Activated T-cell treated with anti-CD3 and anti-CD28 coated beads, Interleukin-2, amount 50 U/mL, for 72 hours (primary cell): ENCODE results near the gene MAGI1. TPM values are rescaled to one million over a fixed set of nuclear protein-coding genes. Genes with fewer than 3 reads are reported as not detected.

Experiments
- ATAC-seq, 2 donors: fragments of 150-1000 bp; cut with Tn5 transposase; replicated peaks in 1 of 2; 2 replicates each; pipeline ENCODE4 v1.10.0; 2021; ENCODE audit warnings: moderate library complexity in 2 of 2, mild to moderate bottlenecking in 1 of 2
- DNase-seq, 2 donors: peaks; one replicate each; pipeline ENCODE4 v3.0.0; 2021 to 2022; ENCODE audit warnings: mixed read lengths in 1 of 2
- H3K27ac Mint-ChIP-seq: one replicate; pipeline ENCODE4 v1.8.0; 2022; ENCODE audit warnings: mild to moderate bottlenecking, moderate library complexity, mixed read lengths
- H3K27me3 Mint-ChIP-seq: one replicate; pipeline ENCODE4 v1.8.0; 2022; ENCODE audit warnings: low read depth, mixed read lengths
- H3K36me3 Mint-ChIP-seq, 2 donors: one replicate each; pipeline ENCODE4 v1.8.0; 2022; ENCODE audit warnings: mixed read lengths in 2 of 2, mild to moderate bottlenecking in 1 of 2; ENCODE audit not compliant: insufficient read depth in 2 of 2
- H3K4me1 Mint-ChIP-seq: one replicate; pipeline ENCODE4 v1.8.0; 2022; ENCODE audit warnings: low read depth, mixed read lengths
- H3K4me3 Mint-ChIP-seq, 2 donors: one replicate each; pipeline ENCODE4 v1.8.0; 2022; ENCODE audit warnings: mild to moderate bottlenecking in 2 of 2, mixed read lengths in 2 of 2, moderate library complexity in 2 of 2
- H3K9me3 Mint-ChIP-seq, 2 donors: one replicate each; pipeline ENCODE4 v1.8.0; 2022; ENCODE audit warnings: mixed read lengths in 2 of 2
- total RNA-seq, 2 donors: library from RNA; stranded (reverse); gene quantifications; one replicate each; pipeline ENCODE4 v1.2.3, GENCODE V29; 2022

MAGI1 gene
- total RNA-seq, 2 donors from 2014 or later, result 0.41 to 0.67 TPM

- Mint-ChIP-seq H3K27ac (no peak overlapping the region), H3K36me3 (no peaks in the 10 kb centered on the region), H3K4me1 (no peaks in the 10 kb centered on the region), H3K9me3 (peaks cover 0 to 2% of the 10 kb centered on the region in 2 donors), H3K4me3 (no peak overlapping the region), H3K27me3 (peaks cover 2% of the 10 kb centered on the region)
- DNase-seq, result no peak
- ATAC-seq, result no peak
These were observed 43.7 kb downstream of the MAGI1 start for GRCh38 chr3:65995030-65995429.

GRCh38 chr3:65993134-65993900, 45.4 kb downstream of the MAGI1 start:
- peaks cover 0 to 2% of the 10 kb centered on the region in 2 donors for H3K9me3 Mint-ChIP-seq
- DNase-seq (no peak), ATAC-seq (peak; percentile 41 to 52)
- H3K27me3 Mint-ChIP-seq, result peaks cover 7% of the 10 kb centered on the region
- H3K27ac Mint-ChIP-seq, result no peak overlapping the region
- no peaks in the 10 kb centered on the region for H3K4me1 Mint-ChIP-seq
- H3K36me3 Mint-ChIP-seq, result no peaks in the 10 kb centered on the region
- no peak overlapping the region for H3K4me3 Mint-ChIP-seq

DNA sequence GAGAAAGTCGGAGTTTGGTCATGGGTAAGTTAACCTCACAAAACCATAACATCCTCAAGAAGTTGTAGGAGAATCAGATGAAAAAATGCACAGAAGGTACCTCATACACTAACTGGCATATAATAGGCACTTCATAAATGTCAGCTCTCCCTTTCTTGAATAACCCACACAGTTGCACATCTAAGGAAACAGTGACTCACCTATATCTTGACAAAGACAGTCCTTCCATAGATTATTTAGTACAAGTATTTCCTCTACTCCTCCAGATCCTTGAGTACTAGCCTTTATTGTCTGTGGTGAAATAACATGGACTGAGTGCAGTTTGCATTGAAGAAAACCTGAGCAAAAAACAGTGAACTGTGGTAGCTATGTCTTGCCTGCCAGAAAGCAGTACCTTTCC, 46.6 kb downstream of the MAGI1 start:
- no peaks in the 10 kb centered on the region for H3K4me1 Mint-ChIP-seq
- no peak overlapping the region for H3K4me3 Mint-ChIP-seq
- ATAC-seq, result no peak
- H3K27ac Mint-ChIP-seq, result no peak overlapping the region
- H3K27me3 Mint-ChIP-seq, result peaks cover 7% of the 10 kb centered on the region
- no peak for DNase-seq
- H3K9me3 Mint-ChIP-seq, result peaks cover 0 to 2% of the 10 kb centered on the region in 2 donors
- no peaks in the 10 kb centered on the region for H3K36me3 Mint-ChIP-seq

GRCh38 chr3:65988411-65989180, 50.1 kb downstream of the MAGI1 start:
- Mint-ChIP-seq H3K9me3 (no peaks in the 10 kb centered on the region), H3K36me3 (no peaks in the 10 kb centered on the region), H3K4me1 (no peaks in the 10 kb centered on the region), H3K27ac (no peak overlapping the region), H3K4me3 (no peak overlapping the region), H3K27me3 (peaks cover 7% of the 10 kb centered on the region)
- no peak for DNase-seq
- no peak for ATAC-seq

- no peak overlapping the region for H3K4me3 Mint-ChIP-seq
- ATAC-seq (no peak), DNase-seq (no peak)
- no peaks in the 10 kb centered on the region for H3K4me1 Mint-ChIP-seq
- no peaks in the 10 kb centered on the region for H3K9me3 Mint-ChIP-seq
- no peaks in the 10 kb centered on the region for H3K36me3 Mint-ChIP-seq
- H3K27me3 Mint-ChIP-seq, result peaks cover 7% of the 10 kb centered on the region
- no peak overlapping the region for H3K27ac Mint-ChIP-seq
These were observed 52.4 kb downstream of the MAGI1 start for GRCh38 chr3:65986285-65986684.

- H3K36me3 Mint-ChIP-seq, result no peaks in the 10 kb centered on the region
These were observed 53.7 kb downstream of the MAGI1 start for GRCh38 chr3:65984975-65985374.

DNA sequence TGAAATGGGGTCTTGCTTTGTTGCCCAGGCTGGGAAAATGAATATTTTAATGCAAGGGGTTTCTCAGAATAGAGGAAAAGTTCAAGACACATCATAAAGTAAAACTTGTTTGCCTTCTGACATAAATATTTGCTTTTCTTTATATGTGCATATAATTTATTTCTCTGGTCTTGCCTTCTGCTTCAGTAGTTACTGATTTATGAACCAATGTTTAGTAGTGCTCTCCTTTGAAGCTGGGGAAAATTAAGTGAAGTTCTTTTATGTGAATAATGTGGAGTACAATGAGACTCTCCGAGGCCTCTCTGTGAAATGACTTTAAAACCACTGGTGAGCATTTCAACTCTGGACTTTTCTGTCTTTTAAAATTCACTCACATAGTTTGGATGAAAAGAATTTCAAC, 55.6 kb downstream of the MAGI1 start:
- no peaks in the 10 kb centered on the region for H3K9me3 Mint-ChIP-seq
- ATAC-seq (no peak), DNase-seq (no peak)
- no peaks in the 10 kb centered on the region for H3K27me3 Mint-ChIP-seq
- H3K27ac Mint-ChIP-seq, result no peak overlapping the region
- H3K4me3 Mint-ChIP-seq, result no peak overlapping the region
- H3K4me1 Mint-ChIP-seq, result no peaks in the 10 kb centered on the region
- no peaks in the 10 kb centered on the region for H3K36me3 Mint-ChIP-seq

More at GRCh38 chr3:65984975-65985374, 53.7 kb downstream of the MAGI1 start:
- Mint-ChIP-seq H3K9me3 (no peaks in the 10 kb centered on the region), H3K4me1 (no peaks in the 10 kb centered on the region), H3K27ac (no peak overlapping the region), H3K4me3 (no peak overlapping the region), H3K27me3 (peaks cover 4% of the 10 kb centered on the region)
- DNase-seq, result no peak
- no peak for ATAC-seq

DNA sequence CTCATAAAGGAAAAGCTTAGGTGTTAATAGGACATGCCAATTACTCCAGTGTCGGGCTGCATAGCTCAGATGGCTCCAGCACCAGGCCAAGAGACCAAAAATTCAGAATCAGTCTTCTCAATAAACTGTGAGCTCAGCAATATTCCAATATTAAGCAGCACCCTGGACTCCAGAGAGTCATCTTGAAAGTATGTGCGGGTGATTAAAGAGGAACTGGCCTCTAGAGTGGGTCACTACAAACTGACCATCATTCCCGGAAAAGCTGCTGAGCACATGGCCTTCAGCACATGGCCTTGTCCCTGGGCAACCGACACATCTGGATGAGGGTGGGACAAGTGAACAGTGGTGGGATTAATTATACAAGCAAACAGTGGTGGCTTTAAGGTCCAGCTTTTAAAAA, 59.0 kb downstream of the MAGI1 start:
- no peaks in the 10 kb centered on the region for H3K4me1 Mint-ChIP-seq
- no peak for DNase-seq
- H3K27ac Mint-ChIP-seq, result no peak overlapping the region
- H3K9me3 Mint-ChIP-seq, result peaks cover 0 to under 1% of the 10 kb centered on the region in 2 donors
- peaks cover 2% of the 10 kb centered on the region for H3K27me3 Mint-ChIP-seq
- H3K36me3 Mint-ChIP-seq, result no peaks in the 10 kb centered on the region
- no peak overlapping the region for H3K4me3 Mint-ChIP-seq
- ATAC-seq, result no peak

- Mint-ChIP-seq H3K27me3 (peaks cover 6% of the 10 kb centered on the region), H3K4me3 (no peak overlapping the region), H3K36me3 (no peaks in the 10 kb centered on the region), H3K4me1 (no peaks in the 10 kb centered on the region), H3K9me3 (peaks cover 0 to 4% of the 10 kb centered on the region in 2 donors), H3K27ac (no peak overlapping the region)
- DNase-seq (no peak), ATAC-seq (no peak)
These were observed 59.6 kb downstream of the MAGI1 start for GRCh38 chr3:65979162-65979561.

- peaks cover 6% of the 10 kb centered on the region for H3K27me3 Mint-ChIP-seq
These were observed 60.6 kb downstream of the MAGI1 start for GRCh38 chr3:65978116-65978515.

DNA sequence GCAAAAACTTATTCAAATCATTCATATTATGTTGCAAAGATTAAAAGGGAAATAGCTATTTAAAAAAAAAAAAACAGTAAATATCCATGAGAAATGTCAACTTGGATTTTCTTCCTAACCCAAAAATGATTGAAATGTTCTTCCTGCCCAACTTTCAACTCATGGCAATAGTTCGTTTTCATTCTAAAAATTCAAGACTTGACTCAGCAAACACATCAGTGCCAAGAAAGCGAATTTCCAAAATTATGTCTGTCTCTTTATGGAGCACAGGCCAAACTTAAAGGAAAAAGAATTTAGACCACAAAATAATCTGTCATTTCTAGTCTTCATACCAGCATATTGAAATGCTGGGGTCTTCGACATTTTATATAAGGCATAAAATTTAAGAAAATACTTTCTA, 63.7 kb downstream of the MAGI1 start:
- Mint-ChIP-seq H3K36me3 (no peaks in the 10 kb centered on the region), H3K4me3 (no peak overlapping the region), H3K27ac (no peak overlapping the region), H3K9me3 (peaks cover 0 to 4% of the 10 kb centered on the region in 2 donors), H3K27me3 (peaks cover 13% of the 10 kb centered on the region), H3K4me1 (no peaks in the 10 kb centered on the region)
- DNase-seq, result no peak
- no peak for ATAC-seq

More at GRCh38 chr3:65978116-65978515, 60.6 kb downstream of the MAGI1 start:
- no peaks in the 10 kb centered on the region for H3K4me1 Mint-ChIP-seq
- ATAC-seq (no peak), DNase-seq (no peak)
- no peak overlapping the region for H3K27ac Mint-ChIP-seq
- H3K4me3 Mint-ChIP-seq, result no peak overlapping the region
- peaks cover 0 to 4% of the 10 kb centered on the region in 2 donors for H3K9me3 Mint-ChIP-seq
- H3K36me3 Mint-ChIP-seq, result no peaks in the 10 kb centered on the region

- Mint-ChIP-seq H3K9me3 (peaks cover 0 to 4% of the 10 kb centered on the region in 2 donors), H3K27ac (no peak overlapping the region), H3K4me1 (no peaks in the 10 kb centered on the region), H3K36me3 (no peaks in the 10 kb centered on the region), H3K27me3 (peaks cover 13% of the 10 kb centered on the region), H3K4me3 (no peak overlapping the region)
- no peak for ATAC-seq
- DNase-seq, result no peak
These were observed 64.2 kb downstream of the MAGI1 start for GRCh38 chr3:65974509-65974908.

GRCh38 chr3:65972765-65973164, 66.0 kb downstream of the MAGI1 start:
- Mint-ChIP-seq H3K4me1 (no peaks in the 10 kb centered on the region), H3K27me3 (peaks cover 16% of the 10 kb centered on the region), H3K4me3 (no peak overlapping the region), H3K36me3 (no peaks in the 10 kb centered on the region), H3K9me3 (peaks cover 0 to 5% of the 10 kb centered on the region in 2 donors), H3K27ac (no peak overlapping the region)
- ATAC-seq, result no peak
- DNase-seq, result no peak
